ENCODE data around the gene PRPH2. TPM values are rescaled to one million over a fixed set of nuclear protein-coding genes. Genes with fewer than 3 reads are reported as not detected.

PRPH2 gene
- total and polyA plus RNA-seq, 2 of the 13 experiments (the other 11 are each of a cell fraction or from before 2014, with no cell fraction given) = 0.03 to 0.04 TPM

- no peak for TF ChIP-seq FOSL1 (CRISPR knock-in tag; IDR thresholded peaks at IDR 0.05; ENCODE audit: borderline replicate concordance)
- TF ChIP-seq PRDM10 (CRISPR knock-in tag; IDR thresholded peaks at IDR 0.05; ENCODE audit: low read depth) = no peak
Measured at GRCh38 chr6:42744351-42744893, 22.0 kb upstream of the PRPH2 start (continued).

- Histone ChIP-seq H3K27ac (ENCODE audit: extremely low read length, insufficient read depth, low read length) (no peak overlapping the region), H3K36me3 (replicated peaks in 1 of 2; ENCODE audit: control insufficient read depth in 1 of 2, insufficient read depth in 2 of 2, low read length in 2 of 2) (no peaks in the 10 kb centered on the region), H3K27me3 (ENCODE audit: control insufficient read depth in 1 of 2, insufficient read depth in 2 of 2, low read length in 2 of 2) (no peaks in the 10 kb centered on the region; a peak in 1 of 5 replicates), H4K20me1 (ENCODE audit: insufficient read depth, low read length) (peaks cover 14% of the 10 kb centered on the region; the same call in 1 of the 2 replicates), H2AFZ (ENCODE audit: low read length) (no peak overlapping the region), H3K79me2 (ENCODE audit: insufficient read depth, low read length) (peaks cover 21% of the 10 kb centered on the region), H3K4me2 (ENCODE audit: low read depth, low read length) (no peak overlapping the region), H3K4me3 (replicated peaks in 1 of 3; ENCODE audit: insufficient read depth in 1 of 3, low read depth in 2 of 3, low read length in 3 of 3) (no peak overlapping the region), H3K4me1 (ENCODE audit: insufficient read depth, low read length) (peaks cover 28% of the 10 kb centered on the region), H3K9me3 (ENCODE audit: low read length) (no peaks in the 10 kb centered on the region), H3K9ac (ENCODE audit: insufficient read depth, low read depth, low read length) (no peak overlapping the region)
- in situ Hi-C loops (cut with HindIII; ENCODE audit: extremely low pct_ligation_motif_present, low pct_unique_long_range_greater_than_20kb) (no loop called here), intact Hi-C loops (cut with micrococcal nuclease; ENCODE audit: unreplicated experiment) (loop anchor here (10.0 kb wide), 1 partner anchor 178 kb away; the partner anchor contains the start of gene UBR2)
- ATAC-seq (no peak), DNase-seq (ENCODE audit: low spot score) (no peak), FAIRE-seq (no peak)
- BruUV-seq (replicated peaks) = no TSS peak
- 66% methylated on average over 5 of the region's 5 CpGs for WGBS (ENCODE audit: low lambda C conversion rate)
- POLR2A ChIA-PET = interaction anchor here (0.6 to 8.3 kb wide), 3 partner anchors 12 to 317 kb away, joined by 3 to 270 read pairs (median 4); partner anchors contain the start of genes BICRAL, KLC4 and MRPL2
- CTCF ChIA-PET (ENCODE audit: low intra/inter-chr PET ratio, low total read pairs) = no interaction called here
- TF ChIP-seq ESRRA (CRISPR knock-in tag; IDR thresholded peaks at IDR 0.05; ENCODE audit: low read depth) (no peak), ZMYM2 (CRISPR knock-in tag; IDR thresholded peaks at IDR 0.05) (no peak), GRHL1 (CRISPR knock-in tag; conservative IDR thresholded peaks at IDR 0.05) (no peak), ELF3 (CRISPR knock-in tag; IDR thresholded peaks at IDR 0.05) (no peak), ZNF770 (CRISPR knock-in tag; IDR thresholded peaks at IDR 0.05) (no peak), LBX2 (CRISPR knock-in tag; IDR thresholded peaks at IDR 0.05; ENCODE audit: borderline replicate concordance) (no peak), RXRB (CRISPR knock-in tag; IDR thresholded peaks at IDR 0.05; ENCODE audit: borderline replicate concordance) (no peak), TFE3 (CRISPR knock-in tag; IDR thresholded peaks at IDR 0.05) (no peak), ZNF234 (CRISPR knock-in tag; conservative IDR thresholded peaks at IDR 0.05) (no peak)
Measured at GRCh38 chr6:42742116-42742894, 19.9 kb upstream of the PRPH2 start.
